NCI-H2227 treated with DMSO at 0.1 percent for 48 hours (cell line): Measurements from ENCODE around the gene XPR1.
"Not testable (repeated sequence)": the region's sequence is repeated elsewhere in the genome, so short reads cannot be mapped to it uniquely, and the experiment has no call there.

ENCODE experiments used
- DNase-seq: peaks from one replicate; lab custom pipeline; 2025; lab: John Stamatoyannopoulos, UW

XPR1 gene

GRCh38 chr1:180644526-180645192 lies 12.8 kb downstream of the XPR1 start:
- DNase-seq: no peak

DNA sequence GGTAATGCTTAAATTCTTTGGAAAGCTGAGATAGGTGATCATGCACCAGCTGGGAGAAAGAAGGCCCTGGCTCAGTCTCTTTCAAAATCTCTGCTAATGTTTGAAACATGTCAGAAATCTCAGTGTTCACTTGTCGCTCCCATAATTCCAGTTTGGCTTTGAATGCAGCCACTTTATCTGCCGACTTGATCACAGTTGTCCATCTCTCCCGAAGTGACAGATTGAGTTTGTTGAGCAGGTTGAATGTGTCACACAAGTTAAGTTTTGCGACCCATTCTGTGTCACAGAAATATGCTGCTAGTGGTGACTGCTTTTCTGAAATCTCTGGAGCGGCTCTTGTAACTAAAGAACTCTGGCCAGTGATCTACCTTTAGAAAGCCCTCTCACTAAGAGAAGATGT lies 13.4 kb downstream of the XPR1 start:
- not testable (repeated sequence) for DNase-seq

- DNase-seq: no peak
Observed at GRCh38 chr1:180646093-180646492, 14.3 kb downstream of the XPR1 start.

DNA sequence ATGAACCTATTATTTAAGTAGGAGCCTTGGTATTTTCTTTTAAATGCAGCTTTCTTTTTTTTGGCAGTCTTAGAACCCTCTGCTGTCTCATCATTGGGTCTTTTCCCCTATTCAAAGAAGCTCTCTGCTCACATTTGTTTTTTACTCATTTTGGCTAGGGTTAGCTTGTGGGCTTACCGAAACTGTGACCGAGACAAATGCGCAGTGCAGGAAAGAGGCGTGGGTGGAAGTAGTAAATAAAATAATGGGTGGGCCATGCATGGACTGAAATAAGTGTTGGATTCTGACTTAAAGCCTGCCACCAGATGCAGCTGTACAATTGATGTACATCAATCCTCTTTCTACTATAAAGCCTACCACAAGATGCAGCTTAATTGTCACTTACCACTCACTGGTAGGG lies 14.7 kb downstream of the XPR1 start:
- no peak for DNase-seq

DNA sequence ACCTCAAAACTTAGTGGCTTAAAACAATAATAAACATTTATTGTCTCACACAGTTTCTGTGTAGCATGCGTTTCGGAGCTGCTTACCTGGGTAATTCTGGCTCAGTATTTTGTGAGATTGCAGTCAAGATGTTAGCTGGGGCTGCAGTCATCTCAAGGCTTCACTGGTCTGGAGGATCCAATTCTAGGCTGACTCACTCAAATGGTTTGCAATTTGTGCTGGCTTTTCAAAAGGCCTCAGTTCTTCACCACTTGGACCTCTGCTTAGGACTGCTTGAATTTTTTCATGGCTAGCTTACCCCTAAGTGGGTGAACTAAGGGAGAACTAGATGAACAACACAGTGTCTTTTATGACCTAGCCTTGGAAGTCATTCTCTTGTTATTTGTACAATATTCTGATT lies 21.0 kb downstream of the XPR1 start:
- no peak for DNase-seq

- no peak for DNase-seq
Observed at GRCh38 chr1:180662709-180663108, 30.9 kb downstream of the XPR1 start.

DNA sequence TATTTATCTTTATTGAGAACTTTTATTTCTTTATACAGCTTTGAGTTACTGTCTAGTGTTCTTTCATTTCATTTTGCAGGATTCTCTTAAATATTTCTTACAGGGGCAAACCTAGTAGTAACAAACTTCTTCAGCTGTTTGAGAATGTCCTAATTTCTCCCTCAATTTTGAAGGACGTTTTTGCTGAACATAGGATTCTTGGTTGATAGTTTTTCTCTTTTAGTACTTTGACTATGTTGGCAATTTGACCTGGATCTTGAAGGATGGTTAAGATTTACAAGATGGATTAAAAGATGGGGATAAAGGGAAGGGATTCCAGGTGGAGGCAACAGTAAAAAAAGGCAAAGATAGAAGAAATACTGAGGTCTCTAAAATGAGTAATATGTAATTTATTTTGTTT lies 38.9 kb downstream of the XPR1 start:
- DNase-seq: no peak

GRCh38 chr1:180672105-180672504 lies 40.3 kb downstream of the XPR1 start:
- DNase-seq: no peak

DNA sequence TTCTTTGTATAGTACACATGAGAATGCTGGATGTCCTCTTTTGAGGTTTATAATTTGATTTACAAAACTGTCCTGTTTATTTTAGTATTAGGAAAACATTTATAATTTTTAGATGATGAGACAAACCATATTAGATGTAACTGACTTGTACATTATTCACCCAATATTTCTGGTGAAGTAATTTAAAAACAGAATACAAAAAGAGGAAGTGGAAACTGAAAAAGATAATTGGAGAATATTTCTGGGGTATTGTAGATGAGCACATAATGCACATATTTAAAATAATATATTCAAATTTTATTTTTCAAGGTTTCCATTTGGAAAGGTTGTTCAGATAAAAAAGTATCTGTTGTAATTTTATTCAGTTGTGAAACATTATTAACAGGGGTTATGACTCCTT lies 40.7 kb downstream of the XPR1 start:
- no peak for DNase-seq

- DNase-seq: no peak
Observed at GRCh38 chr1:180674603-180675530, 43.0 kb downstream of the XPR1 start.

- DNase-seq: no peak
Observed at GRCh38 chr1:180675586-180675985, 43.8 kb downstream of the XPR1 start.

GRCh38 chr1:180680558-180681144 lies 48.8 kb downstream of the XPR1 start:
- DNase-seq: no peak

DNA sequence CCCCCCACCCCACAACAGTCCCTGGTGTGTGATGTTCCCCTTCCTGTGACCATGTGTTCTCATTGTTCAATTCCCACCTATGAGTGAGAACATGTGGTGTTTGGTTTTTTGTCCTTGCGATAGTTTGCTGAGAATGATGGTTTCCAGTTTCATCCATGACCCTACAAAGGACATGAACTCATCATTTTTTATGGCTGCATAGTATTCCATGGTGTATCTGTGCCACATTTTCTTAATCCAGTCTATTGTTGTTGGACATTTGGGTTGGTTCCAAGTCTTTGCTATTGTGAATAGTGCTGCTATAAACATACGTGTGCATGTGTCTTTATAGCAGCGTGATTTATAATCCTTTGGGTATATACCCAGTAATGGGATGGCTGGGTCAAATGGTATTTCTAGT lies 51.3 kb downstream of the XPR1 start:
- DNase-seq: not testable (repeated sequence)

- DNase-seq: no peak
Observed at GRCh38 chr1:180691322-180691913, 59.6 kb downstream of the XPR1 start.

DNA sequence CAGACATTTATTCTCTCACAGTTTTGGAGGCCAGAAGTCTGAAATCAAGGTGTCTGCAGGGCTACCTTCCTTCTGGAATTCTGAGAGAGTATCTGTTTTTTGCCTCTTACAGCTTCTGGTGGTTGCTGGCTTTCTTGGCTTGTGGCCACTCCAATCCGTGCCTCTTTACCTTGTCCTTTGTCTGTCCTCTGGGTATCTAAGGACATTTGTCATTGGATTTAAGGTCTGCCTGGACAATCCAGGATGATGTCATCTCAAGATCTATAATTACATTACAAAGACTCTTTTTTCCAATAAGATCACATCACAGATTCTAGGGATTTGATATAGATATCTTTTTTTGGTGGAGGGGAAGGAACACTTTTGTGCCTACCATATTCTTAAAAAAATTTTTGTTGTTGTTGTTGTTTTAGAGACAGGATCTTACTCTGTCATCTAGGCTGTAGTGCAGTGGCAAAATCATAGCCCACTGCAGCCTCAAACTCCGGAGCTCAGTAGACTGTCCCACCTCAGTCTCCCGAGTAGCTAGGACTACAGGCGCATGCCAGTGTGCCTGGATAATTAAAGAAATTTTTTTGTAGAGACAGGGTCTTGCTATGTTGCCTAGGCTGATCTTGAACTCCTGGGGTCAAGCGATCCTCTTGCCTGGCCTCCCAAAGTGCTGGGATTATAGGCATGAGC lies 61.9 kb downstream of the XPR1 start:
- no peak for DNase-seq

DNA sequence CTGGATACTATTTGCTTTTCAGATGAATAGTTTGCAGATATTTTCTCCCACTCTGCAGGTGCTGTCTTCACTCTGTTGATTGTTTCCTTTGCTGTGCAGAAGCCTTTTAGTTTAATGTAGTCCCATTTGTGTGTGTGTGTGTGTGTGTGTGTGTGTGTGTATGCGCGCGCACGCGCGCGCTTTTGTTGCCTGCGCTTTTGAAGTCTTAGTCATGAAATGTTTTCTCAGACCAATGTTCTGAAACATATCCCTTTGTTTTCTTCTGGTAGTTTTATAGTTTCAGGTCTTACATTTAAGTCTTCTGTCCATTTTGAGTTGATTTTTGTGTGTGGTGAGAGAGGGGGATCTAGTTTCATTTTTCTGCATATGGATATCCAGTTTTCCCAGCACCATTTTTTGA lies 63.5 kb downstream of the XPR1 start:
- no peak for DNase-seq

GRCh38 chr1:180696361-180696760 lies 64.5 kb downstream of the XPR1 start:
- DNase-seq: no peak

DNA sequence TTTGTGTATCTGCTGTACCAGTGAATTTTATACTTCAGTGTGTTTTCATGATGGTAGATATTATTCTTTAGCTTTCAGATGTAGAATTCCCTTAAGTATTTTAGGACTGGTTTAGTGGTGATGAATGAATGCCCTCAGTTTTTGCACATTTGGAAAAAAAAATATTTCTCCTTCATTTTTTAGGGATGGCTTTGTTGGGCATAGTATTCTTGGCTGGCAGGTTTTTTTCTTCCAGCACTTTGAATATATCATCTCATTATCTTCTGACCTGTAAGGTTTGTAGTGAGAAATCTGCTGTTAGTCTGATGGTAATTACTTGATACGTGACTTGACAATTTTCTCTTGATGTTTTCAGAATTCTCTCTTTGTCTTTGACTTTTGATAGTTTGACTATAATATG lies 66.8 kb downstream of the XPR1 start:
- DNase-seq: no peak

- not testable (repeated sequence) for DNase-seq
Observed at GRCh38 chr1:180702376-180702775, 70.6 kb downstream of the XPR1 start.

- DNase-seq: not testable (repeated sequence)
Observed at GRCh38 chr1:180710746-180711145, 78.9 kb downstream of the XPR1 start.

GRCh38 chr1:180711260-180711659 lies 79.4 kb downstream of the XPR1 start:
- DNase-seq: not testable (repeated sequence)

- DNase-seq: no peak
Observed at GRCh38 chr1:180720753-180721152, 88.9 kb downstream of the XPR1 start.
